Neural progenitor cell (in vitro differentiated cells): ENCODE results near the gene OR10H5. TPM values are rescaled to one million over a fixed set of nuclear protein-coding genes. Genes with fewer than 3 reads are reported as not detected.

ENCODE experiments used
- DNase-seq: peaks from one replicate; pipeline ENCODE4 v3.0.0-alpha.2; 2016; ENCODE audit warnings: low spot score
- H2AFZ ChIP-seq: fragments of 200-600 bp; sonication (generic); replicated peaks from 2 replicates; pipeline ENCODE4 v1.6.1; 2016; ENCODE audit warnings: antibody characterized with exemption
- H3F3A ChIP-seq: fragments of 200-600 bp; sonication (generic); 2 replicates; pipeline ENCODE4 v1.6.1; 2016; ENCODE audit warnings: antibody characterized with exemption, low read depth
- H3K27ac ChIP-seq: fragments of 200-600 bp; sonication (generic); 2 replicates; pipeline ENCODE4 v1.5.1; 2016; ENCODE audit warnings: mild to moderate bottlenecking
- H3K27me3 ChIP-seq: fragments of 200-600 bp; sonication (generic); 2 replicates; pipeline ENCODE4 v1.6.1; 2016; ENCODE audit warnings: mild to moderate bottlenecking, moderate library complexity
- H3K36me3 ChIP-seq: fragments of 200-600 bp; sonication (generic); 2 replicates; pipeline ENCODE4 v1.5.1; 2016
- H3K4me1 ChIP-seq: fragments of 200-600 bp; sonication (generic); 2 replicates; pipeline ENCODE4 v1.6.1; 2016; ENCODE audit warnings: mixed run types
- H3K4me2 ChIP-seq: fragments of 200-600 bp; sonication (generic); 2 replicates; pipeline ENCODE4 v1.6.1; 2016
- H3K4me3 ChIP-seq: fragments of 200-600 bp; sonication (generic); 2 replicates; pipeline ENCODE4 v1.5.1; 2016
- H3K79me2 ChIP-seq: fragments of 200-600 bp; sonication (generic); 2 replicates; pipeline ENCODE4 v1.6.1; 2016; ENCODE audit warnings: low read depth
- H3K9ac ChIP-seq: fragments of 200-600 bp; sonication (generic); 2 replicates; pipeline ENCODE4 v1.6.1; 2016
- H3K9me3 ChIP-seq: fragments of 200-600 bp; sonication (generic); 2 replicates; pipeline ENCODE4 v1.5.1; 2016; ENCODE audit warnings: low read depth
- H4K20me1 ChIP-seq: fragments of 200-600 bp; sonication (generic); 2 replicates; pipeline ENCODE4 v1.6.1; 2016; ENCODE audit warnings: low read depth
- H3K27ac Mint-ChIP-seq: 3 replicates; pipeline ENCODE4 v1.8.0; 2021; ENCODE audit warnings: mixed read lengths
- H3K27me3 Mint-ChIP-seq: 2 replicates; pipeline ENCODE4 v1.8.0; 2022; ENCODE audit warnings: low read depth, mild to moderate bottlenecking, inconsistent platforms, moderate library complexity, mixed read lengths; ENCODE audit not compliant: insufficient read depth
- H3K36me3 Mint-ChIP-seq: 3 replicates; pipeline ENCODE4 v1.8.0; 2021; ENCODE audit warnings: mixed read lengths
- H3K4me1 Mint-ChIP-seq: 3 replicates; pipeline ENCODE4 v1.8.0; 2021; ENCODE audit warnings: mixed read lengths
- H3K4me3 Mint-ChIP-seq: 3 replicates; pipeline ENCODE4 v1.8.0; 2021; ENCODE audit warnings: mild to moderate bottlenecking, moderate library complexity, mixed read lengths
- H3K9me3 Mint-ChIP-seq: 3 replicates; pipeline ENCODE4 v1.8.0; 2020; ENCODE audit warnings: mixed read lengths
- EZH2 ChIP-seq: fragments of 200-600 bp; sonication (generic); IDR thresholded peaks from 2 replicates; pipeline ENCODE4 v1.6.1; 2017; ENCODE audit warnings: antibody characterized with exemption, mild to moderate bottlenecking, moderate library complexity
- EZH2phosphoT487 ChIP-seq: fragments of 200-600 bp; sonication (generic); IDR thresholded peaks from 2 replicates; pipeline ENCODE4 v1.6.1; 2017; ENCODE audit warnings: antibody characterized with exemption
- total RNA-seq: library from RNA; depleted of rRNA; stranded (reverse); fragments of >200 nt; gene quantifications from 2 replicates; pipeline ENCODE4 v1.2.3, GENCODE V29; 2015; ENCODE audit warnings: low replicate concordance
- TF ChIP-seq, protein P1 (sequence below): fragments of 200-600 bp; sonication (generic); IDR thresholded peaks from 2 replicates; pipeline ENCODE4 v1.5.1; 2017; ENCODE audit warnings: antibody characterized with exemption, mild to moderate bottlenecking

OR10H5 gene, protein sequence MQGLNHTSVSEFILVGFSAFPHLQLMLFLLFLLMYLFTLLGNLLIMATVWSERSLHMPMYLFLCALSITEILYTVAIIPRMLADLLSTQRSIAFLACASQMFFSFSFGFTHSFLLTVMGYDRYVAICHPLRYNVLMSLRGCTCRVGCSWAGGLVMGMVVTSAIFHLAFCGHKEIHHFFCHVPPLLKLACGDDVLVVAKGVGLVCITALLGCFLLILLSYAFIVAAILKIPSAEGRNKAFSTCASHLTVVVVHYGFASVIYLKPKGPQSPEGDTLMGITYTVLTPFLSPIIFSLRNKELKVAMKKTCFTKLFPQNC
- not detected in 2 replicates for total RNA-seq

DNA sequence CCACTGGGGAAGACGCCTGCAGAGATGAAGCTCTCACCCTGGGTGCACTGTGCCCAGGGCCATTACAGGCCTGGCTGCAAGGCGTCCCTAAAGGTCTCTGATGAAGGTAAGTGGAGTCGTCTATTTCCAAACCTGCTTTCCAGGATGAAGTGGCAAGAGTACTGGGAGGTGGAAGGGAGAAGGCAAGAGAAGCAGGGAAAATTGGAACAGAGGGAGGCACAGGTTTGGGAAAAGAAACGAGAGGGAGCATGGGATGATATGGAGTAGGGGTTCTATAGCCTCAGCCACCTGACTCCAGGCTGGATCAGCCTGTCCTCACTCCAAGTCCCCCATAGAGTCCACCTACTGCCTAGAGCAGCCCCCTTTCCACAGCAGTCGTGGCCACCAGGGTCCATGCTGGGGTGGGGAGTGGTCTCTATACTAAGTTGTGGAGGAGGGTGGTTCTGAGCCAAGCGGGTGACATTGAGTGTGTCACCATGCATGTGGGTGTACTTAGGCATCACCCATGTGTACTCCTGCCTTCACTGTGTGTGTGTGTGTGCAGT, at the start of gene OR10H5:
Gene OR10H5 (plus strand): TSS at position 51 of the 545 bp plus-strand sequence. CDS start 6,388 bp downstream, outside the sequence.
- Histone ChIP-seq H3K27me3 (no peaks in the 10 kb centered on the region), H3K9me3 (peaks cover 11% of the 10 kb centered on the region), H3K4me2 (no peak within 1 kb of the TSS), H3K9ac (no peak within 1 kb of the TSS), H3K79me2 (no peaks in the 10 kb centered on the region), H3K27ac (no peak within 1 kb of the TSS), H3K4me3 (no peak within 1 kb of the TSS), H3F3A (no peaks in the 10 kb centered on the region), H3K4me1 (no peaks in the 10 kb centered on the region), H4K20me1 (no peaks in the 10 kb centered on the region), H2AFZ (no peak within 1 kb of the TSS), H3K36me3 (no peaks in the 10 kb centered on the region)
- H3K36me3 Mint-ChIP-seq: no peaks in the 10 kb centered on the region
- no peaks in the 10 kb centered on the region for H3K4me1 Mint-ChIP-seq
- no peak within 1 kb of the TSS for H3K27ac Mint-ChIP-seq
- H3K27me3 Mint-ChIP-seq: peaks cover 3% of the 10 kb centered on the region
- H3K4me3 Mint-ChIP-seq: no peak within 1 kb of the TSS
- TF ChIP-seq, protein P1, sequence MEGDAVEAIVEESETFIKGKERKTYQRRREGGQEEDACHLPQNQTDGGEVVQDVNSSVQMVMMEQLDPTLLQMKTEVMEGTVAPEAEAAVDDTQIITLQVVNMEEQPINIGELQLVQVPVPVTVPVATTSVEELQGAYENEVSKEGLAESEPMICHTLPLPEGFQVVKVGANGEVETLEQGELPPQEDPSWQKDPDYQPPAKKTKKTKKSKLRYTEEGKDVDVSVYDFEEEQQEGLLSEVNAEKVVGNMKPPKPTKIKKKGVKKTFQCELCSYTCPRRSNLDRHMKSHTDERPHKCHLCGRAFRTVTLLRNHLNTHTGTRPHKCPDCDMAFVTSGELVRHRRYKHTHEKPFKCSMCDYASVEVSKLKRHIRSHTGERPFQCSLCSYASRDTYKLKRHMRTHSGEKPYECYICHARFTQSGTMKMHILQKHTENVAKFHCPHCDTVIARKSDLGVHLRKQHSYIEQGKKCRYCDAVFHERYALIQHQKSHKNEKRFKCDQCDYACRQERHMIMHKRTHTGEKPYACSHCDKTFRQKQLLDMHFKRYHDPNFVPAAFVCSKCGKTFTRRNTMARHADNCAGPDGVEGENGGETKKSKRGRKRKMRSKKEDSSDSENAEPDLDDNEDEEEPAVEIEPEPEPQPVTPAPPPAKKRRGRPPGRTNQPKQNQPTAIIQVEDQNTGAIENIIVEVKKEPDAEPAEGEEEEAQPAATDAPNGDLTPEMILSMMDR: no peak
- TF ChIP-seq EZH2phosphoT487 (no peak), EZH2 (no peak)
- no peak for DNase-seq
- peaks cover 38% of the 10 kb centered on the region for H3K9me3 Mint-ChIP-seq

- no peaks in the 10 kb centered on the region for H3K27me3 ChIP-seq
- H4K20me1 ChIP-seq: no peaks in the 10 kb centered on the region
- H3K27ac ChIP-seq: no peak within 1 kb of the TSS
- DNase-seq: no peak
- peaks cover 2% of the 10 kb centered on the region for H3K27me3 Mint-ChIP-seq
- H2AFZ ChIP-seq: no peak within 1 kb of the TSS
- H3K9ac ChIP-seq: no peak within 1 kb of the TSS
- no peaks in the 10 kb centered on the region for H3K4me1 Mint-ChIP-seq
- H3K4me3 ChIP-seq: no peak within 1 kb of the TSS
- no peaks in the 10 kb centered on the region for H3F3A ChIP-seq
- H3K36me3 ChIP-seq: no peaks in the 10 kb centered on the region
- H3K4me2 ChIP-seq: no peak within 1 kb of the TSS
- no peaks in the 10 kb centered on the region for H3K79me2 ChIP-seq
- peaks cover 13% of the 10 kb centered on the region for H3K9me3 Mint-ChIP-seq
- H3K4me3 Mint-ChIP-seq: no peak within 1 kb of the TSS
- peaks cover 15% of the 10 kb centered on the region for H3K9me3 ChIP-seq
- TF ChIP-seq, protein P1: no peak
- TF ChIP-seq EZH2phosphoT487 (no peak), EZH2 (no peak)
- H3K36me3 Mint-ChIP-seq: no peaks in the 10 kb centered on the region
- no peak within 1 kb of the TSS for H3K27ac Mint-ChIP-seq
- H3K4me1 ChIP-seq: no peaks in the 10 kb centered on the region
These were observed 49.7 kb upstream of the OR10H5 start, which contains the start of gene OR10H3 for GRCh38 chr19:15737722-15738121. Gene OR10H3 (plus strand): TSS chr19:15737985. CDS start chr19:15741393, 3,408 bp downstream.

DNA sequence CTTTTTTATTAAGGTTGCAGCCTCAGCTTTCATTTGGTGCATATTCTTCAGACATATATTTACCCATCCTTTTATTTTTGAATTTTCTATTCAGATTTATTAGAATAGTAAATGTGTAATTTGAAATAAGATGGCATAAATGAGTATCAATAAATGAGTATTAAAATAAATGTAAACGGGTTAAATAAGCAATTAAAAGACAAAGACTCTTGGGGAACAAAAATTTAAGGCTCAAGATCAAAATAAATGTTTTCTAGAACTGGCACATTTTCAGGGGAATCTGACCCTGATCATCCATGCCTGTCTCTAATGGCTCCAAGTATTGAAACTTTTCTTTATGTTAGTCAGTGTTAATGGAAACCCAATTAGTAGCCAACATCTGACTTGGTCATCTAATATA, 46.7 kb upstream of the OR10H5 start:
- Histone ChIP-seq H3K4me1 (no peaks in the 10 kb centered on the region), H3K27me3 (no peaks in the 10 kb centered on the region), H3K27ac (no peak overlapping the region), H3K4me3 (no peak overlapping the region), H3K79me2 (no peaks in the 10 kb centered on the region), H3K9ac (no peak overlapping the region), H3K4me2 (no peak overlapping the region), H3K9me3 (peaks cover 30% of the 10 kb centered on the region), H2AFZ (no peak overlapping the region), H3K36me3 (no peaks in the 10 kb centered on the region), H4K20me1 (no peaks in the 10 kb centered on the region), H3F3A (no peaks in the 10 kb centered on the region)
- Mint-ChIP-seq H3K27me3 (peaks cover 2% of the 10 kb centered on the region), H3K9me3 (peaks cover 13% of the 10 kb centered on the region), H3K4me1 (no peaks in the 10 kb centered on the region), H3K4me3 (no peak overlapping the region), H3K27ac (no peak overlapping the region), H3K36me3 (no peaks in the 10 kb centered on the region)
- no peak for DNase-seq
- TF ChIP-seq, protein P1: no peak
- TF ChIP-seq EZH2: no peak
- TF ChIP-seq EZH2phosphoT487: no peak
